GM12875 (cell line): ENCODE results near the gene TFB1M.
"Not testable (repeated sequence)": the region's sequence is repeated elsewhere in the genome, so short reads cannot be mapped to it uniquely, and the experiment has no call there.

Experiments used
- H3K4me3 ChIP-seq: one replicate; pipeline ENCODE4 v1.5.1; 2011; ENCODE audit warnings: low read depth, low read length, control low read depth
- CTCF ChIP-seq: IDR thresholded peaks from 2 replicates; pipeline ENCODE4 v1.5.1; 2011; ENCODE audit warnings: low read depth, mild to moderate bottlenecking, control low read depth, inconsistent platforms, low read length, moderate library complexity, borderline replicate concordance; ENCODE audit not compliant: insufficient read depth

The TFB1M gene

GRCh38 chr6:155316419-155316818 lies 2.1 kb upstream of the TFB1M start:
- H3K4me3 ChIP-seq = no peak overlapping the region
- TF ChIP-seq CTCF = no peak

GRCh38 chr6:155315516-155315871 lies 1.2 kb upstream of the TFB1M start:
- no peak for TF ChIP-seq CTCF
- peak overlapping the region; percentile 38 for H3K4me3 ChIP-seq

- TF ChIP-seq CTCF = no peak
- H3K4me3 ChIP-seq = peak overlapping the region; percentile 38
Measured at GRCh38 chr6:155314773-155315515, 660 bp upstream of the TFB1M start.

GRCh38 chr6:155313602-155314091 lies 637 bp downstream of the TFB1M start:
- peak overlapping the region; percentile 48 for H3K4me3 ChIP-seq
- no peak for TF ChIP-seq CTCF

- not testable (repeated sequence) for H3K4me3 ChIP-seq
Measured at GRCh38 chr6:155312950-155313349, 1.3 kb downstream of the TFB1M start.

GRCh38 chr6:155311583-155311982 lies 2.7 kb downstream of the TFB1M start:
- no peak overlapping the region for H3K4me3 ChIP-seq
- TF ChIP-seq CTCF = no peak

- TF ChIP-seq CTCF = no peak
- no peak overlapping the region for H3K4me3 ChIP-seq
Measured at GRCh38 chr6:155311086-155311485, 3.2 kb downstream of the TFB1M start.
